ENCODE measurements around the gene ECEL1.

Gene ECEL1

DNA sequence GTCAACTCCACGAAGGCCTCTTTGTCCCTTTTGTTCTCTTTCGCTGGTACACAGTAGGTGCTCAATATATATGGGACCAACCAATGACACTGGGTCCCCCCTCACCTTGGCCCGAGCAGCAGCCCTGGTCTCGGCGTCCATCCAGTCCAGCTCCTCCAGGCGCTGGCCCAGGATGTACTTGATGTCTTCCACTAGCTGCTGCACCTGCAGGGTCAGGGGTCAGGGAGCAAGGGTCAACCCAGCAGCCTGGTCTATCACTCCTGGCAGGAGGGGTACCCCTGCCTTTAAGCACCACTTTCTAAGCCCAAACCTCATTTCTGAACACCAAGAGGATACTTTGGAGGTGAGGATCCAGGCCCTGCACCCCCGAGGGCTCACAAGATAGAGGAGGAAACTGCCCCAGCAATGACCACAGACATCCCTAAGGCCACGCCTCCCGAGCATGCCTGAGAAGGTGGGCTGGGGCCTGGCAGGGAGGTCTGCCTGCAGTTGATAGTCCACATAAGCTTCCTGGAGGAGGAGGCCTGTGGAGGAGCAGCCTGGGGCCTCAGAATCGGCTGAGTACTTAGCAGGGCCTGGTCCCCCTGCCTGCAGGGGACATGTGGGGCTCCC is 4.2 kb downstream of the ECEL1 start:
- no peak for DNase-seq

DNA sequence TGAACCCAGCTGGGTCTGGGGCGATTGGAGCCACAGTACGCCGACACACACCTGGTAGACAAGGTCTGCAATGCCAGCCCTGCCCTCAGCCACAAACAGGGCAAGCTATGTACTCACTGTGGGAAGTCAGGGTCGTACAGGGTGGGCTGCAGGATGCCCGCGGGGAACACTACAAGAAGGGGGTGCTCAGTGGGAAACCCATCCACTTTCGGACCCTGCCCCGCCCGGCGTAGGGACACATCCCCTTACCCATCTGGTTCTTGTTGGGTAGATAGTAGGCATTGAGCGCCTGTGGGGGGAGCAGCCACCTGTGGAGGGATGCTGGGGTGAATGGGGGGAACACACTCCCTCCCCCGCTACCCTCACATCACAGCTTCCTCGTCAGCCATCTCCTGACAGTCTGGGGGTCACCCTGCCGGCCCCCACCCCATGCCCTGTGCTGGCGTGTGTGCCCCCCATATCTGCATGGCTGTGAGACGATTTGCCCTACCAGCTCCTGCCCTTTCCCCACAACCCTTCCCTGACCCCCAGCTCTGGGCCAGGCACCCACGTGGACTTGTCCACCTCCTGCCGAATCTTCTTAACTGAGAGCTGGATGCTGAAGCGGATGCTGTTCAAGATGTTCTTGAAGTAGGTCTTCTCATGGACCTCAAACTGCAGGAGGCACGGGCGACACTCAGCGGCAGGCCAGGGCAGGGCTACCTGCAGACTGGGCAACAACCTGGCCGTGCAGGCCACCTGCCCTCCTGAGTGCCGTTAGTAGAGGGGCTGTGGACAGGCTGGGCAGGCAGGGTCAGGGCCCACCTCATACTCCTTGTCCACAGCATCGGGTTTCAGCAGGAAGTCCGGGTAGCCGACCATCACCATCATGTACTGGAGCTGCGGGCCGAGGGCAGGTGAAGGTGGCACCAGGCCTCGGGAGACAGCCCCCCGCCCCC is 5.1 kb downstream of the ECEL1 start:
- no peak for DNase-seq

DNA sequence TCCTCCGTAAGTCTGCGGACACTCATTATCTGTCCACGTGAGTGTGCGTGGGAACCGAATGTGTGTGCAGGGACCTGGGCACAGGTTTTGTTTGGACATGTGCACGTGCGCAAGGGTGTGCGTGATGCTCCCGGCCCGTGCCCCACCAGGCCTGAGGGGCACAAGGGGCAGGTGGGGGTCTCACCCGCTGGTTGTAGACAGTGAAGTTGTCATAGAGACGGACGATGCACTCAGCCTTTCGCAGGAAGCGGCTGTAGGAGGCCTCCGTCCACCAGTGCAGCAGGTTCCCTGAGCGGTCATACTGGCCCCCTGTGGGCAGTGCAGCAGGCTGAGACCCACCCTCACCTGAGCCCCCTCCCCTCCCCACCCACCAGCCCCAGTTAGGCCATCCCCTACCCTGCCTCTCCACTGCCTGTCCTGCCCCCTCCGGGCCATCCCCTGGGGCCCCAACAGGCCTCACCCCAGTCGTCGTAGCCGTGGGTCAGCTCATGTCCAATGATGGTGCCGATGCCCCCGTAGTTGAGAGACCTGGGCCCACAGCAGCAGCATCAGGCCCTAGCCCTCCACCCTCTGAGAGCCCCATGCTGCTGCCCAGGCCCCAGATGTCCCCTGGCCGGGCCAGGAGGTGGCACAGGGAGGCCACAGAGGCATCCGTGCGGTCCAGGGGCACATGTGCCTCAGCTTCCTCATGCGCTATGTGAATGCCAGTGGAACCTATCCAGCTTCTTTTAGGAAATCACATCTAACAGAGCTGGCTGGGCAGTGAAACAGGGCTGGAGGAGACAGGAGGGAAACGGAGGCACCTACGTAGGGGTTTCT is 6.1 kb downstream of the ECEL1 start:
- DNase-seq, result no peak

DNA sequence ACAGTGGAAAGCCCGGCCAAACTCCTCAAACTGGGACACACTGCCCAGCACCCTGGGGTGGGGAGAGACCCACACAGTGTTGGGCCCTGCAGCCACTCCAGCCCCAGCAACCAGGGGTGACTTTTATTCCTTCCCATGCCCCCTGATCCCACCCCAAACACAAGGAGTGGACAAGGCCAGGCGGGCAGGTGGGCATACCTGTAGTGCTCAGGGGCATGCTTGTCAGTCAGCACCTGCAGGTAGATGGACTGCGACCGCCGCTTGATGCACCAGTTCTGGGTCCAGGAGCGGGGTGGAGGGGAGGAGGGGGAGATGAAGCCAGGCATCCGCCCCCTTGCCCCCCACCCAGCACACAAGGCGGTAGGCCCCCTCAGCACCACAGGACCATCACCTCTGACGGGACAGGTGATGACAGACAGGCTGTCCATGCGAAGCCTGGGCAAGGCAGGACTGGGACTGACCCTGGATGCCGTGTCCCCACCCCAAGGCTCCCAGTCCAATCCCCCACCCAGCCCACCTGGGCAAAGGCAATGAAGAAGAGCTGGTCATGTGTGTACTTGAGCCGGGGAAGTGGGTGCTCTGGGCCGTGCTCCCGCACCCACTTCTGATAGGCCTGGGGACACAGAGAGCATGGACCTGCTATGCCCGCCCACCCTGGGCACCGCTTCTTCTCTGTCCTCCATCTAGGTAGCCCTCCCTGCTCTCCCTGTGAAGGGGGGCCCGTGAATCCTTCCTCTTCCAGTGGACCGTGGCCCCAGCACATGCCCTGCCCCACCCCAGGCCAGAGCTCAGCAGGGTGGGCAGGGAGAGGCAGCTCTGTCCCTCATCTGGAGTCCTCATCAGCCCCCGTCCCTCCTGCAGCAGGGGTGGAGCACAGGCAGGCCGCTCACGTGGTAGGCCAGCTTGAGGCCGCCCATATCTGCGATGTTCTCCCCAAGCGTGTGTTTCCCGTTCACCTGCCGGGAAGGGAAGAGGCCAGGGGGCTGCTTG is 7.1 kb downstream of the ECEL1 start:
- no peak for DNase-seq

DNA sequence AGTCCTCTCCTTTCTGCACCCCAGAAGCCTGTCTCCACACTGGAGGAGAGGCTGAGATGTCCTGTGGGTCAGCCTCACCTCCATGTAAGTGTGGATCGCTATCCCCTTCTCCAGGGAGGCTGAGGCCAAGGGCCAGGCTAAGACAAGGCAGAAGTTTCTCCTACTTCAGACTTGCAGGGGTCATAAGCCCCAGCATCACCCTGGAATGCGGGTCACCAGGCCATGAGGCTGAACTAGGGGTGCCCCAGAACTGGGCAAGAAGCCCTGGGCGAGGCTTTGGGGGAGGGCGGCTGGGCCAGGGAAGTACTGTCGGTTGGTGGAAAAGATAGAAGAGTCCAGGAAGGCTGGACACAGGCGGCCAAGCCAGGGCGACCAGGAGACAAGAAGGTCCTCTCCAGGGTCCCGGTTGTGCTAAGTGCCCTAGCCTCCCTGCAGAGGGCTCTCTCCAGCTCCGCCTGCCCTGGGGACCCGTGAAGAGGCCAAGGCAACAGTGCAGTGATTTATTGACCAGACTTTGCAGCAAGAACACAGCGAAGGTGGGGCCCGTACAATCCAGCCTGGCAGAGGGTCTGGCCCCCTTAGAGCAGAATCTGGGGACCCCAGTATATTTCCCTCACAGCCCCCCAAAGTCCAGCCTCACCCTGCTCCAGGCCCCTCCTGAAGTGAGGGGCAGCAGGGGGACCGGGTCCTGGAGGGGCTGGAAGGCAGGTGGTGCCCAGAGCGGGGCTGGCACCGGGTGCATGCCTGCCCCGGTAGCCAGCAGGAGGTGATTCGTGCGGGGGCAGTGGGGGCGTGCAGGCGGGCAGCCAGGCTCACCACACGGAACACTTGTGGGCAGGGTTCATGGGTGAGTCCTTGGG is 8.1 kb downstream of the ECEL1 start:
- no peak for DNase-seq

DNA sequence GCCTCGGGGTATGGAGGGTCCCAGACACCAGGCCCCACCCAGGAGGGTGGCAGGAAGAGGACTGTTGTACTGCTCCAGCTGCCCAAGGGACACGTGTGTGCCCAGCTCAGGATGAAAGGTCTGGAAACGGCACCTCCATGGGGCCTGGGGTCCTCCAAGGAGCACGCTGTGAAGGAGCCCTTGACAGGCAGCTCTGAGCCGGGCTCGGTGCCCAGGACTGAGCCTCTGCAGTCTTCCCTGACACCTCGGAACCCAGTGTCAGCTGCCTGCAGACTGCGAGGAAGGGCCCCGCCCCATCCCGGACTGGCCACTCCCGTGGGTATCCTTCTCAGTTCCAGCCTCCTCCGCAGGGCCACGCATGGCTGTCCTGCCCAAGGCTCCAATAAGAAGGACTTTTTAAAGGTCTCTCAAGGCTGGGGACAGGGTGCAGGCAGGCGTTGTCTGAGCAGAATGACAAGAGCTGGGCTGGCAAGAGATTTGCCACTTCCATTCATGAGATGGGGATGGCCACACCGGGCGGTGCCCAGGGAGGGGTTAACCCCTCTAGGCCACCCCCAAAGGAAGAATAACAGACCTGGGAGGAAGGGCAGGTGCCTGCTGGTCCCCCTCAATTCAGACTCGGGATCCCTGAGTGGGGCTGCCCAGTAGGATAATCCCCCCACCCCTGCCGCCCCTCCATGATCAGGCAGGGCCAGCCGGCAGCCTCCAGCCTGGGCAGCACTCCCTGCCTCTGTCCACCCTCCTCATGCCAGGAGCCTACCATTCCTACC is 8.9 kb downstream of the ECEL1 start:
- no peak for DNase-seq

DNA sequence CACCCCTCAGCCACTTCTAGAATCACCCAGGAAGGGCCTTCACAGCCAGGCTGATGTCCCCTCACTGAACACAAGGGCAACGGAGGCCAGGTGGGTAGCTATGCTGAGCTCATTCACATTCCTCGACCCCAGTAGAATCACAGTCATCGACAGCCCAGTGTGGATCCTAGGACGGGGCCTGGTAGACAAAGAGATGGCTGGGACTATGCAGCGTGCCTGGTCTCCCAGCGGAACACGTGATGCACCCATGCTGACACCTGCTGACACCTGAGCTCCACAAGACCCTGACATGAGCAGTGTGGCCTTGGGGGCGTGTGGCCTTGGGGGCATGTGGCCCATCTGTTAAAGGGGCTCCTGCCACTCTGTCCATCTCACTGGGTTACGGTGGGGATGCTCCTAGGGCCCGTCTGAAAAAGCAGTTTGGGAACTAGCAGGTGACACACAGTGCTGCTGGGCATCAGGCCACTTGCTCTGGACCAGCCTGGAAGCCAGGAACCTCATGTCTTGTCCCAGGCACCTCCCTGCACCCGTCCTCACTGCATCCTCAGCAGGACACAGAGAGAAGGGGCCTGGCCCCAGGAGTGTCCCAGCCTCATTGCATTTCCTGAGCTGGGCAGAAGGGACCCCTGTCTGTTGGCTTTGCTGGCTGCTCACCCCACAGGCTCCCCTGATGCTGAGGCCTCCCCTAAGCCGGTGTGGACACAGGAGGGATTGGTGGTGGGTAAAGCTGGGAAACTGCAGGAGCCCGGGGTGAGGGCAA is 9.7 kb downstream of the ECEL1 start:
- no peak for DNase-seq

DNA sequence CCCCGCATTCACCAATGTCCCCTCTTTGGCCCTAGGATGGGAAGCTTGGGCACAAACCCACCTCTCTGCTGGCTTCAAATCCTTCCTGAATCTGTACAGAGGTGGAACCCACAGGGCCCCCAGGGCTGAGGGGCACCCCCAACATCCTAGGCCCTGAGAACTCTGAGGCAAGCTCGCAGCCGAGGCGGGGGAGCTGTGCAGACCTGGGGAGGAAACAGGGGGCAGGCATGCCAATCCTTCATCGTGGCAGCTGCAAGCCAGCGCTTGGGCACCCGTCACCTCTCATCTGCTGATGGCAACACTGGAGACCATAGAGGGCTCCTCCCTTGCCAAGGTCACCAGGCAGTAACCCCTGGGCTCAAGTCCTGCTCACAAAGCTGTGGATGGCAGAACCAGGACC is 10.8 kb downstream of the ECEL1 start:
- no peak for DNase-seq

DNA sequence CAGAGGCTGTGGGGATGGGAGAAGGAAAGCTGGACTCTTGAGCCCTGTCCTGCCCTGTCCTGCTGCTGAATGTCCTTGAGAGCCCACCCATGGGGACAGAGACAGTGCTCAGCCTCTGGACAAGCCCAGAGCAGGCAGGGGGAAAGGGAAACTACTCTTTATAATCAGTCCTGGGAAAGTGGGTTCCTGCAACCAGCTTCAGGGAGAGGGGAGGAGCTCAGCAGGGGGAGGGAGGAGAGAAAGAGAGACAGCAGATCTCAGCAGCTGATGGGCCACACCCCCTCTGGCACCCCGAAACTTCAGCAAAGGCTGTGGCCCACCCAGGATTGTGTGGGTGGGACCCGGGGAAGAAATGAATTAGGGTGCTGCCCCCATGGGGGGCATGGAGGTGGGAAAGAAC is 11.6 kb downstream of the ECEL1 start:
- DNase-seq, result no peak

DNA sequence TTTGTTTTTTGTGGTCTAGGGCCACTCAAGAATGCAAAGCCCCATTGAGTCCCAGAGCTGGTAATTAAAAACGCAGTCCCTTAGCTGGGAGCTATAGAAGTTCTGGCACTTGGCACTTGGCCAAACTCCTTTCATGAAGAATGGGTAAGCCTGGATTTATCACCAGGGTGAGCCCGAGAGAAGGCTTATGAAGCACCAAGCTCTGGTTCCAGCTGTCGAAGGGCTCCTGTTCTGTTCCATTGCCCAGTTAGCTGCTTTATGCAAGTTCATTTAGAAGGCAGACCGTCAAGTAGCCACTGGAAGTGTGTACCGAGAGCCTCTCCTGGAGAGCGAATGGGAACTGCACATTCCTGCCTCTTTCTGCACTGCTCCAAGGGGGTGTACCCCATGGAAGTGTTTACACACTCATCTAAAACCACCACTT is 14.2 kb downstream of the ECEL1 start:
- DNase-seq, result peak; percentile 14

DNA sequence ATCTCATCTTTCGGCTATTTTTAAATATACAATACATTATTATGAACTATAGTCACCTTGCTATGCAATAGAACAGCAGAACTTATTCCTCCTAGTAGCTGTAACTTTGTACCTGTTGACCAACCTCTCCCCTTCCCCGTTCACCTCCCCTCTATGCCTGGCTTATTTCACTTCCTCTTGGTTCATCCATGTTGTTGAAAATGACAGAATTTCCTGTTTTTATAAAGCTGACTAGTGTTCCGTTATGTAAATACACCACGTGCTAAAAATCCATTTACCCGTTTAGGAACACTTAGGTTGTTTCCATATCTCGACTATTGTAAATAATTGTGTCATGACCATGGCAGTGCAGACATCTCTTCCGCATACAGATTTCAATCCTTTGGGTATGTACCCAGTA is 21.4 kb downstream of the ECEL1 start:
- DNase-seq, result no peak

DNA sequence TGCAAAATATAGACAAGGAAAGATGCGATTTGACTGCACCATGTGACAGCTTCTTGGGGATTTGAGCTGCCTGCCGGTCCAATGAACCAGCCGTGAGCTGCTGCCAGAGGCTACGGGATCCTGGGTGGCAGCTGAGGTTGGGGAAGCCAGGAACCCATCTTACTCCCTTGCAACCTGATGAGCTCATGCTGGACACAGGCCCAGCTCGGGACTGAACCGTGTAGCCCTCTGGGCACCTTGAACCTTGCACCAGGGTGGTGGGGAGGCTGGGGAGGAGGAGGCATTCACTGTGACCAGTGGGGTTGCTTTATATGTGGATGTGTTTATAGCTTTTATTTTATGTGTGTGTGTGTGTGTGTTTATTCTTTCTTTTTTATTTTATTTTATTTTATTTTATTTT is 22.6 kb downstream of the ECEL1 start:
- DNase-seq, result no peak

DNA sequence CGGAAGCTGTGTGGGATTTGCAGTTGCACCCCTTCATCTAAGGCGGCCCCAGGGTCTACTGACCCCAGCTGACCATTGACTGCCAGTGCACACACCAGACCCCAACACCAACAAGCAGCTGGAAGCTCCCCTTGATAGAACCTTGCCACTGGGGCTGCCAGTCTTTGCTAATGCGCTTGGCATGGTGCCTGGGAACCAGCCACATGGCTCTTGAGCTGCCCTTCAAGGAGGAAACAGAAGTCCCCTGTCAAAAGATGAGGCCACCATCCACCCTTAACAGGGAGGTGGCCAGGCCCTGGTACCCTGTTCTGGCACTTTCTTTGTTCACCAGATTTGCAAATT is 23.1 kb downstream of the ECEL1 start:
- DNase-seq, result no peak

DNA sequence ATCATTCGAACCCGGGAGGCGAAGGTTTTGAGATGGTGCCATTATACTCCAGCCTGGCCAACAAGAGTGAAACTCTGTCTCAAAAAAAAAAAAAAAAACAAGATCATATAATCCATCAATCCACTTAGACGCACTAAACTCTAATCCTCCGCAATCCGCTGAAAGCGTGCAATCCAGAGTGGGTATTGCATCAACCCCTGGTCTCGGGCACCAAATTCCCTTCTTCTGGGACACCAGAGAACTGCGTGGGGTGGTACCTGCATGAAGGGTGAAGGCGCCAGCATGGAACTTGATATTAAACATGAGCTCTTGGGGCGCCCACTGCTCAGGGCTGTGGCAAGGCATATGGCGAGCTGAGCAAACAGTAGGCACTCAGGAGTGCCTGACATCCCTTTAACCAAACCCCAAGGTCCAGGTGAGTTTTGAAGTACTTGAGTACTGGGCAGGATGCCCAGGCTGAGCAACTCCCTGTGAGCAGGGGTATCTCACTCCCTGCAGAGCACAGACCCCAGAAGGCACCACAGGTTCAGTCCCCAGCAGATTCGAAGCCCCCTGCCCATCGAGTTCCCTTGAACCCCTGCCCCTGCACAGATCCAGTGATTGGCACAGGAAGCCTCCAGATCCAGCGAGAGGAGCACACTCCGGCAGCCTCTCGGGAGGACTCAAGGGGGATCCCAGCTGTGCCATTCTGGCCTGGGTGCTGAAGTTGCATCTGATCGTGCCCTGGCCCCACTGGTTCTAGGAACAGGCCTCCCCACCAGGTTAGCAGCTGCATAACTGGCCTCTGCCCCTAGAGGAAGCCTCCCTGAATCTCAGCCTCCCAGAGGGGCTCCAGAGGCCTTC is 23.7 kb downstream of the ECEL1 start:
- DNase-seq, result no peak

DNA sequence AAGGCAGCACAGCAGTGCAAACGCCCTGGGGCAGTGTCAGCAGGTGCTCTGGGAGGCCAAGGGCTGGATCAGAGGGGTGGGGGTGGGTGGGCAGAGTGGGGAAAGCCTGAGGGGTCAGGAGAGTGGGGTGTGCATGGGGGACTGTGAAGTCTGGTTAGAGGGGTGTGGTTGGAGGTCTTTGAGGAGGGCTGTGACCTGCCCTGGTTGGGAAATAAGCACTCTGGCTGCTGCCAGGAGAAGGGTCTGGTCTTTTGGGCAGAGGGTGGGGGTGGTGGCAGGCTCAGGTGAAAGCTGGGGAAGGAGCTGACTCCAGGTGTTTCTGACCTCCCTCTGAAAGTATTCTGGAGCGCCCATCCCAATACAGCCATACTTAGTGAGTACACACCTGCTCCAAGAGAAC is 27.5 kb downstream of the ECEL1 start:
- DNase-seq, result no peak

DNA sequence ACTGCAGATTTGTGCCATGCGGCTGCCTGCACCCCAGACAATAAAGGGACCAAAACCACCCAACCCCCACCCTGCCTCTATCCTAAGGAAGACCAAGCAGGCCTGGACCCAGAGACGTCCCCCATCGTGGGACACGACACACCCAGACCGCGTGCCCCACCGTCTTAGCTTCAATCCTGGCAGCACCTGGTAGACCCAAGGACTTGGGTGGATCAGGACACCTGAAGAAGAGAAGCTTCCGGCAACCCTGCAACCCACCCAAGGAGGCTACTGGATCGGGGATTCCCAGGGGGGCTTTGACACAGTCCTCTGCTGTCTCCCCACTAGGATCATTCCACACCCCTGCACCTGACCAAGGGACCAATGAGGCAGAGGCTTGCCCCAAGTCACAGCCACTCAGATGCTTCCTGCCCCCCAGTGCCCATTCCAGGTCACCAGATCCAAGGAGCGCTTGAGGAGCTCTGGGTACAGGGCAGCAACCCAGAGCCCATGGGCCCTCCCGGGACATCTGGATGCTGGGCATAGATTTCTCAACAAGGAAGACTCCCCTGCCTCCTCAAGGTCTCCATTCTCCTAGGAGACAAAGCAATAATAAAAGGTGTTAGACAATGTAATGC is 28.1 kb downstream of the ECEL1 start:
- no peak for DNase-seq

DNA sequence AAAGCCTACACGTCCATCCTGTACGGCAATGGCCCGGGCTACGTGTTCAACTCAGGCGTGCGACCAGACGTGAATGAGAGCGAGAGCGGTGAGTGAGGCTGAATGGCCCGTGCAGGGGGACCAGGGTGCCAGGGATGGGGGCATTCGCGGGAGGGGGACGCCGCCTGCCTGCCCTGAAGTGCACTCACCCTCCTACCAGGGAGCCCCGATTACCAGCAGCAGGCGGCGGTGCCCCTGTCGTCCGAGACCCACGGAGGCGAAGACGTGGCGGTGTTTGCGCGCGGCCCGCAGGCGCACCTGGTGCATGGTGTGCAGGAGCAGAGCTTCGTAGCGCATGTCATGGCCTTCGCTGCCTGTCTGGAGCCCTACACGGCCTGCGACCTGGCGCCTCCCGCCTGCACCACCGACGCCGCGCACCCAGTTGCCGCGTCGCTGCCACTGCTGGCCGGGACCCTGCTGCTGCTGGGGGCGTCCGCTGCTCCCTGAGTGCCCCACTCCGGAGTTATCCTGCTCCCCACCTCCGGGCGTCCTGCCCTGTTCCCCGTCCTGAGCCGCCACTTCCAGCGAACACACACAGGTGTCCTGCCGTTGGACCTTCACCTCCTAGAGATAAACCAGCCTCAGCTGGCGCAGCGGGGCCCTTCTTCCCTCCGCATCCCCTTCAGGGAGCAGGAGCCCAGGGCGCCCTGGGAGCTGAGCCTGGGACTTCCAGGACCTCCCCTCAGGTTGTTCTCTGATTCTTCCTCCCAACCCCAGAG is 28.8 kb downstream of the ECEL1 start:
- no peak for DNase-seq

Data from hematopoietic multipotent progenitor cell treated with erythropoietin and hydrocortisone succinate and interleukin-3 and kit ligand, for 4 days (in vitro differentiated cells).